T-helper 9 cell (primary cell): ENCODE data around the gene CDK6.

Source experiments
- DNase-seq: peaks from one replicate; pipeline ENCODE4 v3.0.0-alpha.2; 2020

The CDK6 gene

DNA sequence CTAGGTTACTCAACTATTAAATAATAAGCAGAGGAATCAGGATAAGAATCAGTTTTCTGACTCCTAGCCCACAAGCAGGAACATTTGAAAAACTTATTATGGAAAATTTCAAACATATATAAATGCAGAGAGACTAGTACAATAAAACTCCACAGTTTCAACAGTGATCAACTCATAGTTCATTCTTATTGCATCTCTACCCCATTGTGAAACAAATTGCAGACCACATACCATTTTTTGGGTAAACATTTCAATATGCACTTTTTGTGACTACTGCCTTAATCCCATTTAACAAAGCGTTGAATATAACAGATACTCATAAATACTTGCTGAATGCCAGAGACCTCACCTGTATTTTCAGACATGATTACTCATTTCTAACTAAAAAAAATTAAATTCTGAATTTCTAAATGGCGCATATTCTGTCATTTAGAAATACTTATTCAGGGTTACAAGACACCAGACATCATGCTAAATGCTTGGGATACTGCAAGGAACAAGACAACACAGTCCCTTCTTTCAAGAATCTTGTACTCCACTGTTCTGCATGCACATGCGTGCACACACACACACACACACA lies 11.4 kb downstream of the CDK6 start:
- DNase-seq: no peak

DNA sequence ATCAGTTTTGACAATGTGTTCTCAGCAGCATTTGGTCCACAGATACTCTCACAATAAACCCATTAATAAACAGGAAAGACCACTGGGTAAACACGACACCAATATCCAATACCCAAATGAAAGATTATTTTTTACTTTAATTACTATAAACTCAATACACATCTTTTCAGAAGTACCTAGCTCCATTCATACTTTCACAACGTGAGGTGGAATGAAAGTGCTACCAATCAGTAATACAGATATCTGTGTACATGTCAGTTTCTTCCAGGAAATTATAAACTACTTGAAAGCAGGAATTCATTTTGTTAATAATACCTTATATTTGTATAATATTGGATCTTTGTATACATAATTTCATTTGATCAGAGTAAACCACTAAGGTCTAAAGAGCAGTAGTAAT lies 11.9 kb downstream of the CDK6 start:
- DNase-seq: no peak

DNA sequence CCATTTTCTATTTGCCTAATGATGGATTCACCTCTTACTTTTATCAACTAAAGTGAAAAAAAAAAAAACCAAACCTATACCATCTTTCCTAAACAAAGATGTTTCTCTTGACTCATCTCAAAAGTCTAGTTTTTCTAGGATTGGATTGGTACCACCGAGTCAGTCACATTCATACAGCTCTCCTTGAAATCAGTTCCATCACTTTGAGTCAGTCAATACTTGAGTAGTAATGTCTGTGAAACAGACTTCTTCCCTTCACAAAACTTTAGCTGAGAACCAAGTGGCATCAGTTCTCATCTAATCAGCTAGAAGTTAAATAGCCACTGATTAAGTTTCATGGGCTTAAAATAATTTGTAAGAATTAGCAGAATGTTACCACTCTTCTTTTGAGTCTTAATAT lies 13.3 kb downstream of the CDK6 start:
- no peak for DNase-seq

DNA sequence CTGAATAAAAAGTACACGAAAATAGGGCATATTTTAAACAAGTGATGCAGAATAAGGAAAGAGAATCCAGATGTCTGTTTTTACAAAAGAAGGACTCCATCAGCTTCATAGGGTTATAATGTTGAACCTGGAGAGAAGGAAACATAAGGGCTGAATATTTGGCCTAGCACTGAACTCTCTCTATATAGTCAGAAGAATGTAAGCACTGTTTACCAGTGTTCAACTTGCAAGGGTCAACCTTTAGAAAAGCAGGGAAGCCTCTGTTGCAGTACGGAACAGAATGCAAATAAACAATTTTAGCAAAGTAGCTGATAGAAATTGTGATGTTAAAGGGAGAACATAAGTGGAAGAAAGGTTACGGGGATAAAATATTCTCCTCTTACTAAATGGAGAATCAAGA lies 16.2 kb downstream of the CDK6 start:
- no peak for DNase-seq

DNA sequence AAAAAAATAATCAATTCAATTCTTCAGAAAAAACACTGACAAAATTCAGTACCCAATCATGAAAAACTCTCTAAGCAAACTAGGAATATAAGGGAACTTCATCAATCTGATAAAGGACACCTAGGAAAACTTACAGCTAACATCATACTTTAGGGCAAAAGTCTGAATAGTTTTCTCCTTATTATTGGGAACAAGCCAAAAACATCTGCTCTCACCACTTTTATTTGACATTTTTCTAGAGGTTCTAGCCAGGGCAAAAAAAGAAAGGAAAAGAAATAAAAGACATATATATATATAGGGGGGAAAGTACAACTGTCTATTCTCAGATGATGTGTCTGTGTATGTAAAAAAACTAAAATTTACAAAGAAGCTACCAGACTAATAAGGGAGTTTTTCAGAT lies 19.0 kb downstream of the CDK6 start:
- no peak for DNase-seq

DNA sequence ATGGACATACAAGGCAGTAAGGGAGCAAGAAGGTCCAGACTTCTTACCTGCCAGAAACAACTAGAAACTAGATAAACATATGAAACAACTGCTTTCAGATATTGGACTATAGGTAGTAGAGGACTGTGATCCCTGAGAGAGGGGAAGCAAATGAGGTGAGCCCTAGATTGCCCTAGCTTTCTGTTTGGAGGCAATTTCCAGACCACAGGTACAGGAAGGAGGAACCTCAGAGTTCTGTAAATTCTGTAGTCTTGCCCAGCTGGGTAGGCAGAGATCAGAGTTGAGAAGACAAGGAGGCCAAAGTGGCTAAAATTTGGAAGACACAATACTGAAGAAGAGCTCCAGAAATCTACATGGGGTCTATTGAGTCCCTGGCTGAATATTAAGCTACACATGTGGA lies 21.0 kb downstream of the CDK6 start:
- DNase-seq: no peak

DNA sequence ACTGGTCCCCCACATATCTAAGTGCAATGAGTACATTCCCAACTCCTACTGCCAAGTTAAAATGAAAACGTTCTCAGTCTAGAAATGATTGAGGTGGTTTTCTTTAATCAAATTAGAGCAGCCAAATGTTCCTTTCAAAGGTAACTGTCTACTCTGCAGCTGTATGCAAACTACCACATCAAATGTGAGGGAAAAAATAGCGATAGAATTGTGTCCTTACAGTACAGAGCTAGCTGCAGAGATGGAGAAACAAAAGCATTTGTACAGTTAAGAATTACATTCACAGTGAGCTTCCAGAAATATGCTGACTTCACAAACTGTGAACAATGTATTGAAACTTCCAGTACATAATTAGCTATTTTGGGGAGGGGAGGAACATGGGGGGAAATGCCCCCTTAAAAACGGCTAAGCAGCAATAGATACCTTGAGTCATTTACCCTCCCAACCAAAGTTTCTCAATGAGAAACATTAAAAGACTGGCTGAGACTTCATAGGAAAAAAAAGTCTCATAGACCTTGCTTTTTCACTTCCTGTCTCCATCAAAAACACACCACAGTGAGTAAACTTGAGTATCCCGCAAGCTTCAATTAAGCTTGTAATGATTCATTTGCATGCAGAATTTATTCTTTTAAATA lies 22.9 kb downstream of the CDK6 start:
- no peak for DNase-seq

DNA sequence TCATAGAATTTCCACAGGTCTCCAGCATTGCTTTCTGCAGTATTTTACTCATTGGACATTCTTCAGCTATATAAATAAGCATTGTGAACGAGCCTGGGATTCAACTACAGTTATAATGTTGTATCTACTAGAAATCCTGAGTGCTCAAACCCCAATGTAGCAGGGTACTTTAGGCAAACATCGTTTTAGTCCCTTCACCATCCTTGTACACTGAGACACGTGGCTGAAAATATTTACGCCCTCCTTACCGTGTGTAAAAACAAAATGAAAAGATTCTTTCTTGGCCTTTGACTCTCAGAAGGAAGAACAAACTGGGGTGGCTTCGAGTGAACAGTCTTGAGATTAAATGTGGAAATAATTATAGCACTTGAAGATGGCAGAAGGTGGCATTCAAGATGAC lies 25.2 kb downstream of the CDK6 start:
- no peak for DNase-seq

DNA sequence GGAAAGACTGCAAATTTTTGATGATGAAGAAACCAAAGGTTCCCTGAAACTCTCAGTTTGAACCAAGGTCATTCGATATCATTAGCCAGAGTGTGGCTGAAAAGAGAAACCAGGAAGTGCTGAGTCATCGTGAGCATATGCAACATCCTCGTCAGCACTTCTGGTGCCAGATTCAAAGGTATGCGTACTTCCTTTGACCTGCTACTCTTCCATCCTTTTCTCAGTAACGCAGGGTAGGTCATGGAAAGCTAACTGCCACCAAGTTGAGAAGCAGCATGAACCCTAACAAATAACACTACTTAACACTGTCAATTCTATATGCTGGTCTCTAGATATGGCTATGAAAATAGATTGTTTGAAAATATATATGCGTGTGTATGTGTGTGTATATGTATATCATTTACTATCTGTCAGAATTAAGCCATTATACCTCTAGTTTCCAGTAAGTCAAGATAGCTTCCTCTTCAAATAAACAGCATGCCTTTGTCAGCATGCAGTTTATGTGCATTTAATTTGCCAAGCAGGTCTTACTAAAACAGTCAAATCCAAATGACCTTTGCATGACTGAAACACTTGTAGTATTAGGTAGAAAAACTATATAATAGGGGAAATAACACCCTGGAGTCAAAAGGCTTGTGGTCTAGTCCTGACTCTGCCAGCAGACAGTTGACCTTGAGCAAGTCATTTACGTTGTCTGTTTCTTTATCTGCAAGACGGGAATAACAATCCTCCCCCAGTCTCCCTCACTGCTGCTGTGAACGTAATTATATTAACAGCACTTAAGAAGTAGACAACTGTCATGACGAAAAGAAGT lies 26.4 kb downstream of the CDK6 start:
- no peak for DNase-seq

DNA sequence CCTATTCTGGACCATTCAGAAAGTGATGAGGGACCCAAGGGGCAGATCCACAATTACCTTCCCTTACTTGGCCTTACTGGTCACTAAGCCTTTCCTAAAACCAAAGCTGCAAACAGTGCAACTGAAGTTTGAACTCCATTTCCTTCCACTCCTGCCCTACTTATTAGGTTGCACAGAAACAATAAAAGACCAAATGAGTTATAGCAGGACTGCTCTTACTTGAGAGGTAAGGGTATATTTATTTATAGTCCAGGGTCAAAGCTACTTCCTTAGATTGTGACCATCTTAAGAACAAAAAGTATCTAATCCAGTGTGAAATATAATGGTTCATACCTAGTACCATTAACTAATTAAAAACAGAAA lies 27.0 kb downstream of the CDK6 start:
- no peak for DNase-seq

DNA sequence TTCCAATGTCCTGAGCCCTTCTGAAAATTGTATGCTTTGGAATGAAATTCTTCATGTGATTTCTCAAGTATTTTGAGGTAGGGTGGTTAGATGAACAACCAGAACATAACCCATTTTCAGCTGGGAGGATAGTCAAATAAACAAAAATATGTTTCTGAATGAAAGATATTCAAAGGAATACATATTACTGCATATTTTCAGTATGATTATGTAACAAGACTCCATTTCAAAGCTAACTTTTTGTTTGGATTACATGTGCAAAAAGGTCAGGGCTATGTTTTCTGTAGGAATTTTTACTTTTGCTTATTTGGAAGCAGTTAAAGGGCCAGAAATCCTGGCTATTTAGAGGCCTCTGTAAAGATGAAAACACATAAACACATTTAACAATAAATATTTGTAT lies 27.7 kb downstream of the CDK6 start:
- DNase-seq: no peak

DNA sequence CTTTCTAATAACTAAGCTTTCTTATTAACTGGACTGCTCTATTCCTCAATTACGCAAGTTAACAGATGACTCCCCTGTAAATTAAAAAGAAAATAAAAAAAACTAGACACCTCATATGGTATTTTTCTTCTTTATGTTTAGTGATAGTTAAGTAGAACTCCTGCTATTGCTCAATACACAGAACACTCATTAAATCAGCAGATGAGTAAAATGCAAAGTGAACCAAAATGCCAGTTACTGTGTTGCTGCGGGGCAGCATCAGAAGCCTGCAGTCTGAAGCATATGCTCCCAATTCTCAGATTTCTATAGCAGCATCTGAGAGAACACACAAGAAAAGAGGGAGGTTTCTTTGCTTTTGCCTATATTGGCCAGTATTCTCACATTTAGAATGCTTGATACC lies 28.4 kb downstream of the CDK6 start:
- no peak for DNase-seq

DNA sequence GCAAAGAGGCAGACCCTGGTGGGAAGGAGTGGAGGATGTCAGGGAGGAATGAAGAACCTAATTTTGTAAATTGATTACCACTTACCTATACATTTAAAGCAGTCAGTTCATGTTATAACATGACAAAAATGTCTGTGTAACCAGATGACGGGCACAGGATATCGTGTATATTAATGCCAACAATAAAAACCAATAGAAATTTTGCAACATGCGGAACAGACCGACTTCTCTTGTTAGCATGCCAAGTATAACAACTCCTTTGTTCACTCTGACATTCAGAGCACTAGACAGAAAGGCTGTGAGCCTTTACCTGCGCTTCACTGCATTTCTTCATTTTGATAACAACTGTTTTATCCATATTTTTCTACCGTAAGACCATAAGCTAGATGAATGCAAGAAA lies 29.9 kb downstream of the CDK6 start:
- DNase-seq: no peak

DNA sequence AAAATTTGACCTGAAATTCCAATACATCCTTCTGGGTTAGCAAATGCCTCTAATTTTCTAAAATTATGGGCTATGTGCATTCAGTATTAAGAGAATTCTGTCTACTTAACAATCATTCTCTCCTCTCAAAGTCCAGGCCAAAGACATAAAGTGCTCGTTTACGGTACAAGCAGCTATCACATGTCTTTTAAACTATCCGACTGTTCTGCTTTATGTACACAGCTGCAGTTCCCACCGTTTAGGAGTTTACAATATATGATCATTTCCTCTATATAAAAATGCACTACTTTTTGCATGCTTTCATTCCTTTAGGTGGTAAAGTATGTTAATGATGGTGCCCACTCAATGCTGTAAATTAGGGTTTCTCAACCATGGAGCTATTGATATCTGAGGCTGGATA lies 34.0 kb downstream of the CDK6 start:
- no peak for DNase-seq

DNA sequence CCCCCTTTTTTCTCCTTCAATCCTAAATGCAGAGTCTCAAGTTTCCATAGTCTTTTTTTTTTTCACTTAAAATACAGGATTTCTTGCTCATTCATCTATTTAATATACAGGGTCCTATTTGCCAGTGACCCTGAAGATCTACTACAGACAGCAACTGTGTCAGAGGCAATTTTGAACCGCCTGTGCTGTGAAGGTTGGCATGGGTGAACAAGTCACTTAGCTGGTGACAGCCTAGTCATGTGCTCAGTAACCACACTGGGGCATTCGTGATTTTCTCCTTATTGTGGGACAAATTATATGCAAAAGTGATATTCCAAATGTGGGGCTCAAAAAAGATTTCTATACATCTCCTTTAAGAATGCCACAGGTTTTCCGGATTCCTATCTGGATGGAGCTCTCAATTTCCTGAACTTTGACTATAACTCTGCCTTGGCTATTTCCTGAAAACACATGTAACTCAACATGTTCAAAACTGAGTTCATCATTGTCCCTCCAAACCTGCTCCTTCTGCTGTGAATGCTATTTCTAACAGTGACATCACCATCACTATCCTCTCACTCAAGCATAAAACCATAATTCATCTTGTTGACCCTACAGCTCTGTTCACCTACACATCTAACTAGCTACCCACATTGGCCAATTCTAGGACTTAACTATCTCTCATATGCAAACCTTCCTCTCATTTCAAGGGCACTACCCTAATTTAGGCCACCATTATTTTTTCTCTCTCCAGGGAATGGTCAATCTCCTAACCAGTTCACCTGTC lies 36.7 kb downstream of the CDK6 start:
- DNase-seq: no peak

DNA sequence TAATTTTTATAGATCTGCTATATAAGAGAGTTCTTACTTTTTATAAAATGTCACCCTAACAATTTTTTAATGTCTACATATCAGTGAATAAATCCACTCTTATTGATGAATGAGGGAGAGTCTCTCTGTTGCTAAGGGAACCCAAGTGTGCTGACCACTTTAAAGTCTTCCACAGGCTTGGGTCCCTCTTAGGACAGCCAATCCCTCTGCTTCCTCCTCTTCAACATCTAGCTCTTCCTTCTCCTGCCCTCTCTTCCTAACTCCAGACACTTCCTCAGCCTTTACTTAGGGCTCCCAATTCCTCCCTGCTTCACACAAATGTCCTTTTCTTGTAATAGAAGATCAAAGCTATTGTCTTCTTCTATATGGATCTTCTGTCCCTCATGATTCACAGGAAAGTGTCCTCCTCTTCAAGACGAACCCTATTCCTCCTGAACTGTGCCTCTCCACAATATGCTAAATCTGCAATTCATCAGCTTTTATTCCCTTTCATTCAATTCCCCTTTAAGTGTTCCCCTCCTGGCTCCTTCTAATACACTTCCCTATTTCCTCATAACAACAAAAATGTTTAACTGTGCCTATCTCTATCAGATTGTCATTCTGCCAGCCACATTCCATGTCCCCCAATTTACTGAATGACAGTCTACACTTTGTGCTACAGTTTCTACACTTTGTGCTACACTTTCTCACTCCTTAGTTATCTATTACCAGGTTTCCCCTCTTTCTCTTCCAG lies 37.7 kb downstream of the CDK6 start:
- DNase-seq: no peak

DNA sequence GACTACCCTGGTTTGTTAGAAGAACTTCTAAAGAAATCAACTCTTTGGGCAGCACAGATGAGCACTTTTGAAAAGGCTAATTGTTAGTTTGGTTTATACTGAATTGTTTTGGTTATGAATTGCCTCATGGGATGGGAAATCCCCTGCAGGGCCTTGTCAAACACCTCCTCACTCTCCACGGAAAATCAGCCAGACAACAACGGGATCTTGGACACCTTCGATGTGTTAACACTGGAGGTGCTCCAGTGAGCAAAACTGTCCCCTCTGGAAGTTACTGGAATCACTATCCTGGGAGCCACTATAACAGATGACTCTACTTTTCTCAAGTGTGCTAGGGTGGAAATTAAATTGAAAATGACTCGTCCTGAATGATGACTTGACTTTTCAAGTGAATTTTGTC lies 38.7 kb downstream of the CDK6 start:
- DNase-seq: no peak

DNA sequence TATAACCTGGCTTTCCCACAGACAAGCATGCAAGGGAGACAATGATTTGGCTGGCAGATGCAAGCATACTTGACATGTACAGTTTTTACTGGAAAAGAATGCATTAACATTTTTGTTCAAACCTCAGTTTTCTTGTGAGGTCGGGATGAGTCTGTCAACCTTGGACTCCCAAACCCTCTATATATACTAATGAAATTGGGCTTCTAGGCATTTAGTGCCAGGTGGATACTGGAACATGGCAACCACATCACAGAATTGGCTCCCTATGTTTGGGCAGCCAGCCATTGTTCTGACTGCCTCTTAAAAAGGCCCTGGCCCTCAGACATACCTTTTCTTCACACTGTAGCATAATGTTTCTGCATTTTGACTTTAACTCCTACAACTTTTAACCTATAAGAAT lies 39.1 kb downstream of the CDK6 start:
- DNase-seq: no peak

DNA sequence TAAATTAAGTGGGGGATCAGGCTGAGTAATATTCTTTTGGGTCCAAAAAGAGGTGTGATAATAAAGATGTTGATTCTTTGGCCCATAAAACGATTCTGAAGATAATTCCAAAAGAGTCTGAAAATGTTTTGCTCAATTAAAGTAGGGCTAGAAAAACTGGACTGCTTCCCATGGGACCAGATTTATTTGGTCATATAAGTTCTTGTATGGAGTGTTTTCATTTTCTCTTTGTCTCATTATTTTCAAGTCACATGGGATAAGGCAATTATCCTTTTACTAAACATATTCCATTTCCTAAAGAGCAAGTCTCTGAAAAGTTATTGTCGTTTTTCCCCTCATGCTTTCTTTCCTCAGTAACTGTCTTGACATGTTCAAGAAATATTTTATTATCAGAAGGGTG lies 41.5 kb downstream of the CDK6 start:
- no peak for DNase-seq

DNA sequence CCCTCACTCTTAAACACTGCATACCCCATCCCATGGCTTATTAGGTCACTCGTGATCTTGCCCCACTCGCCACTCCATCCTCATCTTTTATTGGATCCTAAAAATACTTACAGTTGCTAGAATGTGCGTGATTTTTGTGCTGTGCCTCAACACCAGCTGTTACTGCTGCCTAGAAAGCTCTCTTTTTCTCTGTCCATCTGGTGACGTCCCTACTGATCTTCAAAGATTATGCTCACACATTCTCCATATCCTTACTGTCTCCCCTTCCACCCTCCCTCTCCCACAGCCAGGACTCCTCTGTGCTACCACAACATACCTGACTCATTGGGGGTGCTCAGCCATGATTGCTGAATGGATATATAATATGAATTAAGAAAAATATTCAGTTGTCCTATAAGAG lies 42.0 kb downstream of the CDK6 start:
- no peak for DNase-seq

DNA sequence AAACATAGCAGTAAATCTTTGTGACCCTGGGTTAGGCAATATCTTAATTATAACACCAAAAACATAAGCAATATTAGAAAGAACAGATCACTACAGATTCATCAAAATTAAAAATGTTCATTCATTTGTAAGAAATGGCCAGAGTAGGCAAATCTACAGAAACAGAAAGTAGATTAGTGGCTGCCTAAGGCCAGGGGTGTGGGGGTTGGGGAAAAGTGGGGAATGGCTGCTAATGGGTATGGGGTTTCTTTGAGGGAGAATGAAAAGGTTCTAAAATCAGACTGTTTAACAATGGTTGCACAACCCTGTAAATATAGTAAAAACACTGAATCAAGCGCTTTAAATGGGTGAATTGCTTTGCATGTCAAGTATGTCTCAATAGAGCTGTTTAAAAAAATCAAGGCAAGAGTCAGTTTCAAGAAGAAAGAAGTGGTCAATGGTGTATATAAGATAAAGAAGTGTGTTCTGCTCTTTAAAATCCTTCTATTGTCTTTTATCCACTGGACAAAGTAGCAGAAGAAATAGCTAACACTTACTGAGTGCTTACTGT lies 42.6 kb downstream of the CDK6 start:
- no peak for DNase-seq

DNA sequence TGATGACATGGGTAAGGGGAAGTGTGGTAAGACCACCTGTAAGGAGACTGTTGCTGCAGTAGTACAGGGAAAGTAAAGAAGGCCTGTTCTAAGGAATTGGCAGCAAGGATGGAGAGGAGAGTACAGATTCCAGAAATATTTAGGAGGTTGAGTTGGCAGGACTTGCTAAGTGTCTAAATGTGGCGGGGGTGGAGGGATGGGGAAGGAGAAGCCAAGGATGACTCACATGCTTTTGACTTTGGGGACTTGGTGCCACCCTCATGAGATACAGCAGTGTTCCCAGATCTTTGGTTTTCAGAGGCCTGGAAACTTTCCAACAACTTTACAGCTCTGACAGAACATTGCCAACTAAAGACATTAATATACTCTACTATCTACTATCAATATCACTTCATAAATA lies 45.4 kb downstream of the CDK6 start:
- no peak for DNase-seq
